Measurements from ENCODE around the gene CCDC142.

DNA sequence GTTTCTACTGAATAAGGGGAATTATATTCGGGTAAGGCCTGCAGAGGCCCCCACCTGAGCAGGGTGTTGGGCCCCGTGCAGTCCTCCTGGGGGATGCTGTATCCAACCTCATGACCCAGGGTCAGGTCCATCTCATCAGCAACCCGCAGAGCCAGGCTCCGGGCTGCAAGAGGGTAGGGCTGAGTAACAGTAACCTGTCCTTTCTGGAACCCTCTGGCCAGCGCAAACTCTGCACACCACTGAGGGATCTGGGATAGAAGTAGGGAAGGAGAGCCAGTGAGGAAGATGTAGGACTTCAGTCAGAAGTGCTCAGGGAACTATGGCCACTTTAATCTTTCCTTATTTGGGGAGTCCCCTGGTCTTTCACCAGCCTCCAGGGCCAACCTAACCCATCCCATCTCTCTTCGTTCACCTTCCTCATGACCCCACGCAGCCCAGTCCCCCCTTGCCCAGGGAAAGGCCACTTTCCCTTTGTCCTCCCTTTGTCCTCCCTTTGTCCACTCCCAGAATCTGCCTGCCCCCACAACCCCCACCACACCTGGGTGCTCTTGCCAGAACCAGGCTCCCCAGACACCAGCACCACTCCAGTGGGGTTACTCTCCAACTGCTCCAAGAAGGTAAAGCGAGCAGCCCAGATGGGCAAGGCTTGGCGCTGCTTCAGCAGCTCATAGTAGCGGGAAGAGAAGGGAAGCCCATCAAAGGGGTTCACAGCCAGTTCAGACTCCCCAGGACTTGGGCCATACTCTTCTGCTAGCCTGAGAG, 42.3 kb upstream of the CCDC142 start:
- no peak for TF ChIP-seq POLR2A (IDR thresholded peaks at IDR 0.05)
- TF ChIP-seq CTCF (IDR thresholded peaks at IDR 0.05): no peak
